ENCODE measurements around the gene RNF151.
"Not testable (repeated sequence)": the region's sequence is repeated elsewhere in the genome, so short reads cannot be mapped to it uniquely, and the experiment has no call there.

Gene RNF151

GRCh38 chr16:1939833-1940232, 26.8 kb upstream of the RNF151 start:
- DNase-seq = not testable (repeated sequence)

DNA sequence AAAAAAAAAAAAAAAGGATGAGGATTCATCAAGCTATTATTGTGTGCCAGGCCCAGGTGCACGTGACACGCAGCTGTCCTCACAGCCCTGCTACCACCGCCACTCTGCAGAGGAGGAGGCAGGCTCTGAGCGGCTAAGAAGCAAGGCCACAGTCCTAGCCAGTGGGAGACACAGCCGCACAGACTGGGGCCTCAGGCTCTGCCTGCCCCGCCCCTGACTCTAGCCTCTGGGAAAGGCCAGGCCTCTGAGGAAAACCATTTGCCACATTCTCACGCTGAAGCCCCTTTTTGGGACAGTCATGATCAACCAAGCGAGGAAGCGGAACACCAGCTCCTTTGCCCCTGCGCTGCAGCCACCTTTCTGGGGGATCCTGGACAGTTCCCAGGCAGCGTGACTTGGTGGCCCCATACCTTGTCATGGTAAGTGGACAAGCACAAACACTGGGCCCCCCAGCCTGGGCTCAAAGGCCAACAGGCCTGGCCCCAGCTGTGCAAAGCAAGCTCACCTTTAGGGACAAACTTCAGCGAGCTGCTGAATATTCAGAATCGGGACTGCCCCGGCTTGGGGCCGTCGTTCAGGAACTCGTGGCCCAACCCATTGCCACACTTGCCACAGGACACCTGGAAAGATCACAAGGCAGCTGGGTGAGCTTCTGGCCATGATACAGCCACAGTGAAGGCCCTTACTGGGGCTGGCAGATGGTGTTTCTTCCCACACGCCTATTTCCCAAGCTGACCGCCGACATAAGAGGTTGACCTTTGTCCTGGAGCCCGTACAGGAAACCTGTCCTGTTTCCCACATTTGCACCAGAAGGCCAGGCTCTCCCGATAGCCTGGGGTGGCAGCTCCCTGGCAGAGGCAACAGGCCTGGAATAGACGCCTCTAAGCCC, 26.1 kb upstream of the RNF151 start:
- no peak for DNase-seq

DNA sequence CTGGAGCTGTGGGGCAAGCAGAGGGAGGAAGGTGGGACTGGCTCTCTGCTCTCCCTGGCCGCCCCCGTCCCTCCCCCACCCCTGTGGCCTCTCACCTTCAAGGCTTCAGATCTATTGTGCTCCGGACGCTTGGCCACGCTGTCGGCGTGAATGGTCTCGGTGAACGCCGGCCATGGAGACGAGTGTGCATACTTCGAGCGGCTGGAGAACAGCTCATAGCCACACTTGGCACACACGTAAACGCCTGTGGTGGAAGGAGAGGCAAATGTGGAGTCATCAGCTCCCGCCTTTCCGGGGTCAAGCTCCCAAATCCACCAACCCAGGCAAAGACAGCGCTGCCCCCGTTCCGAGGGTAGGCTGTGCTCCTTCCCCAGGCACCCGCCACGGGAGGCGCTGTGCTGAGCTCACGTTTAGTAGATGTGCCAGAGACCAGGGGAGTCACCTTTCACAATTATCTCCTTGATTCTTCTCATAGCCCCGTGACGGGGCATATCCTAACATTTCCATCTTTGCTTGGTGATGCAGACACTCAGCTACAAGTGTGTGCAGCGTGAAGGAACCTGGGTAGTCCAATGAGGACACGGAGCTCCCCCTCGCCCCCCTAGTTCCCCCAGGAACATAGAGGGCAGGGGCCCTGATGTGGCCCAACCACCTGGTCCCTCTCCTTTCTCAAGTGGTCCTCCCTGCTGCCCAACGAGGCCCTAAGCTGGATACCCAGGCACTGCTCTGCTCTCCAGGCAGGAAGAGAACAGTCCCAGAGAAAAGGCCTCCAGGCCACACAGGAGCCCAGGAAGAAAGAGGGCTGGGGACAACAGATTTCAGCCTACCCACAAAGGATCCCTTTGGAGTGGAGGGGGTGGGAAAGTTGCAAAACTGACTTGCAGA, 25.3 kb upstream of the RNF151 start:
- DNase-seq = no peak

DNA sequence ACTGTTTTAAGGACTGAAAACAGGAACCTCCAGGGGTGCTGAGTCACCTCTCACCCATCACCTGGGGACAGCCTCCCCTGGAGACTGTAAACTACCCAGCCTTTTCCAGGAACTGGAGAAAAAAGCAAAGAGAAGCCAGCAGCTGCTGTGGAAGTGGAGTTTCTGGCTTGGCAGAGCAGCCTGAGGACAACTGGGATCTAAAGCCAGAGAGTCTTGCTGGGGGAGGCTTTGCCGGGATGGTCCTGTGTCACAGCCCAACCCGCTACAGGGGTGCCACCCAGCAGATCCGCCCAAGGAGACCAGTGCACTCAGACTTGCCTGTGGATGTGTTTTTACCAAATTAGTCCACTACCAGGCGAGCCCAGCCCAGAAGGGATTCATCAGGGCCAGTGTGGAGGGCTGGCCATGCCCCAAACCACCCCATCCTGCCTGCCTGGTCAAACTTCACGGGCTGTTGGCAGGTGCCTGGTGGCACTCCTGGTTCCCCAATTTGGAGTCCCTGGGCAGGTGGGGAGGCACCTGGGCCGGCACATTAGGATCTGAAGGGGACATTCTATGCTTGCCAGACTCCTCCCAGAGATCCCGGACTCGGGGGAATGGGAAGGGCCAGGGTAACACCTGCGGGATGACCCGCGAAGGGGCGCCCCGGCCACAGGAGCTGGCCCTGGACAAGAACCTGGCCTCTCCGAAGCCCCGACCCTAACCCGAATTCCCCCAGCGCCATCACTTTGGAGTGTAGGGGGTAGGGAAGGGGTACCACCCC, 24.4 kb upstream of the RNF151 start:
- no peak for DNase-seq

GRCh38 chr16:1942810-1943726, 23.6 kb upstream of the RNF151 start, which contains the start of gene MSRB1:
Gene MSRB1, minus strand, starts transcription at chr16:1943199. Its CDS starts 43 bp downstream, at chr16:1943156.
- peak; percentile 100 for DNase-seq

DNA sequence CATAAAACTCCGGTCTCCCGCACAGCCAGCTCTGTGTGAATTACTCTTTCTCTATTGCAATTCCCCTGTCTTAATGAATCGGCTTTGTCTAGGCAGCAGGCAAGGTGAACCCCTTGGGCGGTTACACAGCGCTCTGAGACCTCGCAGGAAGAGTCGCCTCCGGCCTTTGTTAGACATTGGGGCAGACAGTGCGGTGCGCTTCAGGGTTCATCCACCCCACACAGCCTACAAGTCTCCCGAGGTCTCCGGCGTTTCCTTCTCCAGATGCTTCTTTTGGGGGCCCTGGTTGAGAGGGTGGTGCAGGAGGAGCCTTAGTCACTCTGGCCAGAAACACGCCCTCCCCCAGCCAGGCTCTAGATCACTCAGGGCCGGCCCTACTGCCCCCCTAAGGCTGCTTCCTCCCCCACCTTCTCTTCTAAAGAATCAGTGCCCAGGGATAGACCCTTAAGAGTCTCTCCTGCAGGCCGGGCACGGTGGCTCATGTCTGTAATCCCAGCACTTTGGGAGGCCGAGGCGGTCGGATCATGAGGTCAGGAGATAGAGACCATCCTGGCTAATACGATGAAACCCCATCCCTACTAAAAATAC, 21.9 kb upstream of the RNF151 start:
- no peak for DNase-seq

- no peak for DNase-seq
These were observed 20.9 kb upstream of the RNF151 start for GRCh38 chr16:1945559-1946391.

GRCh38 chr16:1946495-1947368, 19.9 kb upstream of the RNF151 start:
- DNase-seq = no peak

DNA sequence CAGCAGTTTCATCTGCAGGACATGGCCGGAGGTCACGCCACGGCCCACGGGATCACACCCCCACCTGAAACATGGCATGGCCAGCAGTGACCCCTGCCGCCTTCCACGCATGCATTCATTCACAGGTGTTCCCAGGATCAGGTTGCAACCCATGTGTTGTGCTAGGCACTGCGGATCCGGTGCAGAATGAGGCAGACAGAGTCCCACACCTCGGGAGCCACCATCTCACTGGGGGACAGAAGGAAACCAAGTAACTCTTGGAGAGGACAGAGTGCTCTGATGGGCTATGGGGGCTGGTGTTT, 19.3 kb upstream of the RNF151 start:
- no peak for DNase-seq

DNA sequence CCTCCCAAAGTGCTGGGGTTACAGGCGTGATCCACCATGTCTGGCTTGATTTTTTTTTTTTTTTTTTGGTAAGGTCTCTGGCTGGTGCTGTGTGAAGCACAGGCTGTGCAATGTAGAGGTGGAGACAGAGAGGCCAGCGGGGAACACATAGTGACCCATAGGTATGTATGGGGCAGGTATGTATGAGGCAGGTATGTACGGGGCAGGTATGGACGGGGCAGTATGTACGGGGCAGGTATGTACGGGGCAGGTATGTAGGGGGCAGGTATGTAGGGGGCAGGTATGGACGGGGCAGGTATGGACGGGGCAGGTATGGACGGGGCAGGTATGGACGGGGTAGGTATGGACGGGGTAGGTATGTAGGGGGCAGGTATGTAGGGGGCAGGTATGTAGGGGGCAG, 17.1 kb upstream of the RNF151 start:
- no peak for DNase-seq

- DNase-seq = no peak
These were observed 16.6 kb upstream of the RNF151 start for GRCh38 chr16:1950047-1950446.

DNA sequence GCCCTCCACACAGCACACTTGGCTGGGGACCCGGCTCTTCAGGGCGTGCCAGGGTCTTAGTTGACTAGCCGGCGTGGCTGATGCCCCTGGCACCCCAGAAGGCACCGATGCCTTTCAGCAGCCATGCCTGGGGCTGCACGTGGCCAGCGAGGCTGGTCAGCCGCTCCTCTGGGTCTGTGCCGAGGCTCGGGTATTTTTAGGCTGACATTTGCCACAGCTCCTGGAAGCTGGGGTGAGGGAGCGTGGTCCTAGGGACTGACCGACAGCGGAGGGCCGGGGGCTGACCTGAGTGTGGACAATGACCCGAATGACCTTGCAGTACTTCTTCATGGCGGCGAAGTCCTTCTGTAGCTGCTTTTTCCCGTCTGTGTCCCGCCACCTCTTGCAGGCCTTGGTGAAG, 16.1 kb upstream of the RNF151 start:
- DNase-seq = no peak

DNA sequence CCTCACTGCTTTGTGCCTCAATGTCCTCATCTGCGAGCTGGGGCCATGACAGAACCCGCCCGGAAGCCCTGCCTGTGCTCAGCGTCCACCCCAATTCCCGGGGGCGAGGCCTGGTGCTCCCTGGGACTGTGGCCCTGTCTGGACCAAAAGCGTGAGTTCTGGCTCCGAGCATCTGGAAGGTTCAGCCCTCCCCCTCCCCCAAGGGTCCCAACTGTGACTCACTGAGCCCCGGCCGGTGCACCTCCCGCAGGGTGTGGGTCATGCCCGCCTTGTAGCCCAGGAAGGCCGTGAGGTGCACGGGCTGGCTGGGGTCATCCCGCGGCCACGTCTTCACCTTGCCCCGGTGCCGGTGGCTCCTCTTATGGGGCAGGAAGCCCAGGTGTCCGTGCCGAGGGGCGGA, 12.9 kb upstream of the RNF151 start:
- DNase-seq = no peak

- not testable (repeated sequence) for DNase-seq
These were observed 9.1 kb upstream of the RNF151 start for GRCh38 chr16:1957434-1958142.

DNA sequence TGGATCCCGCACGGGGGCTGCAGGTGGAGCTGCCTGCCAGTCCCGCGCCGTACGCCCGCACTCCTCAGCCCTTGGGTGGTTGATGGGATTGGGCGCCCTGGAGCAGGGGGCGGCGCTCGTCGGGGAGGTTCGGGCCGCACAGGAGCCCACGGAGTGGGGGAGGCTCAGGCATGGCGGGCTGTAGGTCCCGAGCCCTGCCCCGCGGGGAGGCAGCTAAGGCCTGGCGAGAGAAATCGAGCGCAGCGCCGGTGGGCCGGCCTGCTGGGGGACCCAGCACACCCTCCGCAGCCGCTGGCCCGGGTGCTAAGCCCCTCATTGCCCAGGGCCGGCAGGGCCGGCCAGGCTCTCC, 8.5 kb upstream of the RNF151 start:
- DNase-seq = not testable (repeated sequence)

GRCh38 chr16:1958715-1959268, 7.9 kb upstream of the RNF151 start:
- no peak for DNase-seq

GRCh38 chr16:1959269-1960039, 7.2 kb upstream of the RNF151 start, which contains the start of gene NDUFB10:
Gene NDUFB10, plus strand, starts transcription at chr16:1959538. Its CDS starts 87 bp downstream, at chr16:1959625.
- peak; percentile 95 for DNase-seq

Measured in stimulated activated CD4-positive, alpha-beta T cell treated with anti-CD3 and anti-CD28 coated beads, Interleukin-4, amount 100 ng/mL, for 1 hour (primary cell).